Endodermal cell (in vitro differentiated cells): ENCODE measurements around the gene DCDC2. TPM values are rescaled to one million over a fixed set of nuclear protein-coding genes. Genes with fewer than 3 reads are reported as not detected.
"Not testable (repeated sequence)": the region's sequence is repeated elsewhere in the genome, so short reads cannot be mapped to it uniquely, and the experiment has no call there.

ENCODE experiments used
- DNase-seq: peaks from one replicate; pipeline ENCODE4 v3.0.0-alpha.2; 2017
- H3K27ac ChIP-seq: 2 replicates; pipeline ENCODE4 v1.5.1; 2013; ENCODE audit warnings: mild to moderate bottlenecking, low read depth, low read length, moderate library complexity
- H3K27me3 ChIP-seq: 2 replicates; pipeline ENCODE4 v1.6.1; 2013; ENCODE audit warnings: mild to moderate bottlenecking, low read length, moderate library complexity; ENCODE audit not compliant: insufficient read depth, control insufficient read depth, poor library complexity, severe bottlenecking
- H3K36me3 ChIP-seq: 2 replicates; pipeline ENCODE4 v1.7.0; 2013; ENCODE audit warnings: mild to moderate bottlenecking, low read length, moderate library complexity; ENCODE audit not compliant: control insufficient read depth, insufficient read depth
- H3K4me1 ChIP-seq: one replicate; pipeline ENCODE4 v1.7.0; 2013; ENCODE audit warnings: low read length; ENCODE audit not compliant: control insufficient read depth, insufficient read depth
- H3K4me3 ChIP-seq: 2 replicates; pipeline ENCODE4 v1.5.1; 2013; ENCODE audit warnings: mild to moderate bottlenecking, low read length, moderate library complexity
- H3K9ac ChIP-seq: 2 replicates; pipeline ENCODE4 v1.6.1; 2013; ENCODE audit warnings: mild to moderate bottlenecking, low read length, moderate library complexity; ENCODE audit not compliant: poor library complexity, severe bottlenecking; ENCODE audit errors: extremely low read depth
- H3K9me3 ChIP-seq: 2 replicates; pipeline ENCODE4 v1.6.1; 2013; ENCODE audit warnings: mild to moderate bottlenecking, low read length, moderate library complexity; ENCODE audit not compliant: control insufficient read depth
- H3K27ac Mint-ChIP-seq: 2 replicates; pipeline ENCODE4 v1.8.0; 2020; ENCODE audit warnings: mixed read lengths
- H3K27me3 Mint-ChIP-seq: 2 replicates; pipeline ENCODE4 v1.8.0; 2021; ENCODE audit warnings: mild to moderate bottlenecking, mixed read lengths; ENCODE audit not compliant: insufficient read depth
- H3K36me3 Mint-ChIP-seq: 2 replicates; pipeline ENCODE4 v1.8.0; 2020; ENCODE audit warnings: low read depth, mixed read lengths
- H3K4me1 Mint-ChIP-seq: 2 replicates; pipeline ENCODE4 v1.8.0; 2020; ENCODE audit warnings: mixed read lengths
- H3K4me3 Mint-ChIP-seq: 2 replicates; pipeline ENCODE4 v1.8.0; 2020; ENCODE audit warnings: mild to moderate bottlenecking, moderate library complexity, mixed read lengths
- H3K9me3 Mint-ChIP-seq: 2 replicates; pipeline ENCODE4 v1.8.0; 2020; ENCODE audit warnings: mild to moderate bottlenecking, mixed read lengths
- WGBS, 2 experiments: methylation state at CpG; one replicate each; pipeline versions ENCODE4 v1.1.5 to v1.1.7; 2013; ENCODE audit warnings: missing lambda C conversion rate in 2 of 2, mixed read lengths in 1 of 2; ENCODE audit not compliant: insufficient coverage in 1 of 2, insufficient read length in 1 of 2; 5-methylcytosine and 5-hydroxymethylcytosine counted together
- total RNA-seq, 2 donors: library from RNA; stranded (reverse); fragmentation: NEBNext Ultra II Directional in 1 of 2; extraction: Animal tissue kit (Norgen Biotek cat#: 25700) in 1 of 2; gene quantifications; 2 replicates in 1 of 2; 3 replicates in 1 of 2; pipeline ENCODE4 v1.2.1, GENCODE V29; 2021
- TF ChIP-seq, protein P1 (sequence below): fragments of 200-600 bp; sonication (generic); conservative IDR thresholded peaks from 2 replicates; pipeline ENCODE4 v1.5.0; 2021; ENCODE audit warnings: antibody characterized with exemption, mild to moderate bottlenecking

DCDC2 gene
- total RNA-seq, 2 donors from 2014 or later, result 0.49 to 1.4 TPM

DNA sequence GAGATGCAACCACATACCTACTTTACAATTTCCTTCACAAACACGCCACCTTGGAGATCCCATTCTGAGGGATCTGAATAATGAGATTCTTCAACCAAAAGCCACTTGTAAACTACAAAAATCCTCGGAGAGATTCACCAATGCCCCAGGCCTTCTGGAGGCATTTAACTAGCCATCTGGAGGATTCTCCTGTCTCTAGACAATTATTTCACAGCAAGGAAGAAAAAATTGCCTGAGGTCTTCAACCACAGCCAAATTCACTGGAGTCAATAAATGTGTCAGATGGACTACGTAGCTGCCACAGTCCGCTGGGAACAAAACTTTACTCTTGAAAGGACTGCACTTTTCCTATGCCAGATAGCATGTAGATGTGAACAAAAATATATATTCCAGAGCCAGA, 19.0 kb upstream of the DCDC2 start:
- 78 to 93% methylated on average over 2 to 4 of the region's 4 CpGs for WGBS, 2 experiments
- H3K27me3 ChIP-seq, result no peaks in the 10 kb centered on the region
- Mint-ChIP-seq H3K9me3 (no peaks in the 10 kb centered on the region), H3K4me1 (peaks cover 10% of the 10 kb centered on the region), H3K27ac (no peak overlapping the region), H3K27me3 (no peaks in the 10 kb centered on the region), H3K36me3 (no peaks in the 10 kb centered on the region), H3K4me3 (no peak overlapping the region)
- no peak for DNase-seq
- no peaks in the 10 kb centered on the region for H3K4me1 ChIP-seq
- H3K36me3 ChIP-seq, result no peaks in the 10 kb centered on the region
- no peak overlapping the region for H3K4me3 ChIP-seq
- TF ChIP-seq, protein P1, sequence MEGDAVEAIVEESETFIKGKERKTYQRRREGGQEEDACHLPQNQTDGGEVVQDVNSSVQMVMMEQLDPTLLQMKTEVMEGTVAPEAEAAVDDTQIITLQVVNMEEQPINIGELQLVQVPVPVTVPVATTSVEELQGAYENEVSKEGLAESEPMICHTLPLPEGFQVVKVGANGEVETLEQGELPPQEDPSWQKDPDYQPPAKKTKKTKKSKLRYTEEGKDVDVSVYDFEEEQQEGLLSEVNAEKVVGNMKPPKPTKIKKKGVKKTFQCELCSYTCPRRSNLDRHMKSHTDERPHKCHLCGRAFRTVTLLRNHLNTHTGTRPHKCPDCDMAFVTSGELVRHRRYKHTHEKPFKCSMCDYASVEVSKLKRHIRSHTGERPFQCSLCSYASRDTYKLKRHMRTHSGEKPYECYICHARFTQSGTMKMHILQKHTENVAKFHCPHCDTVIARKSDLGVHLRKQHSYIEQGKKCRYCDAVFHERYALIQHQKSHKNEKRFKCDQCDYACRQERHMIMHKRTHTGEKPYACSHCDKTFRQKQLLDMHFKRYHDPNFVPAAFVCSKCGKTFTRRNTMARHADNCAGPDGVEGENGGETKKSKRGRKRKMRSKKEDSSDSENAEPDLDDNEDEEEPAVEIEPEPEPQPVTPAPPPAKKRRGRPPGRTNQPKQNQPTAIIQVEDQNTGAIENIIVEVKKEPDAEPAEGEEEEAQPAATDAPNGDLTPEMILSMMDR, result no peak
- H3K27ac ChIP-seq, result no peak overlapping the region
- H3K9me3 ChIP-seq, result no peaks in the 10 kb centered on the region
- H3K9ac ChIP-seq, result no peak overlapping the region

DNA sequence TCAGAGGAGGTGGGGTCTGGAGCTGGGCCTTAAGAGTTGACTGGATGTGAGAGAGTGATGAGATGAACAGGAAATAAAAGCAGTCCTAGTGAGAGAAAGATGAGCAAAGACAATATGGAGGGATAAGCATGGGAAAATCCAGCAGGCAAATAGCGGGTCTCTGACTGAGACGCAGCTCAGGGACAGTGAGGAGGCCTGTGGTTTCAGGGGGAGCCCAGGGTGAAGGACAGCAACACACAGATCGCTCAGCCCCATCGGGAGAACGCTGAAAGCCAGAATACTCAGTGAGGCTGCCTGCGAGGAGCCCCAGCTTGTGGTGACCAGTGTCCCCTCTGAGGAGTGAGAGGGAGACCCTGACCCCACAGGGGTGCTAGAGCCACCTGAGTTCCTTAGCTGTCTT, 16.8 kb upstream of the DCDC2 start:
- H3K4me3 ChIP-seq, result no peak overlapping the region
- no peak overlapping the region for H3K27ac ChIP-seq
- Mint-ChIP-seq H3K9me3 (peaks cover 9% of the 10 kb centered on the region), H3K27me3 (no peaks in the 10 kb centered on the region), H3K4me3 (no peak overlapping the region), H3K36me3 (no peaks in the 10 kb centered on the region), H3K4me1 (peaks cover 10% of the 10 kb centered on the region), H3K27ac (no peak overlapping the region)
- TF ChIP-seq, protein P1, result no peak
- no peak overlapping the region for H3K9ac ChIP-seq
- DNase-seq, result no peak
- no peaks in the 10 kb centered on the region for H3K4me1 ChIP-seq
- 90 to 100% methylated on average over 2 to 6 of the region's 6 CpGs for whole genome bisulfite sequencing, 2 experiments
- no peaks in the 10 kb centered on the region for H3K9me3 ChIP-seq
- no peaks in the 10 kb centered on the region for H3K36me3 ChIP-seq
- H3K27me3 ChIP-seq, result no peaks in the 10 kb centered on the region

GRCh38 chr6:24365103-24365633, 7.3 kb upstream of the DCDC2 start:
- H3K27ac ChIP-seq, H3K4me1 ChIP-seq, H3K9me3 ChIP-seq, H3K4me1 Mint-ChIP-seq, H3K9me3 Mint-ChIP-seq, DNase-seq, H3K27ac Mint-ChIP-seq, H3K27me3 ChIP-seq, H3K36me3 Mint-ChIP-seq, H3K36me3 ChIP-seq, H3K4me3 Mint-ChIP-seq, H3K4me3 ChIP-seq, H3K27me3 Mint-ChIP-seq, H3K9ac ChIP-seq: not testable (repeated sequence)
- WGBS, 2 experiments, result 92 to 95% methylated on average over 5 to 7 of the region's 8 CpGs

GRCh38 chr6:24362363-24362762, 4.5 kb upstream of the DCDC2 start:
- not testable (repeated sequence) for H3K9ac ChIP-seq, DNase-seq, H3K27ac ChIP-seq, H3K4me3 Mint-ChIP-seq, H3K4me1 ChIP-seq, H3K4me1 Mint-ChIP-seq, H3K27ac Mint-ChIP-seq, H3K4me3 ChIP-seq, H3K9me3 Mint-ChIP-seq, H3K36me3 Mint-ChIP-seq, H3K9me3 ChIP-seq, H3K36me3 ChIP-seq
- peaks cover 16% of the 10 kb centered on the region for H3K27me3 Mint-ChIP-seq
- 91 to 92% methylated on average over 4 to 5 of the region's 5 CpGs for WGBS, 2 experiments
- H3K27me3 ChIP-seq, result peaks cover 17% of the 10 kb centered on the region
